GM12874 (cell line): ENCODE measurements around the gene SURF4.

Experiments
- CTCF ChIP-seq: IDR thresholded peaks from 2 replicates; pipeline ENCODE4 v1.5.1; 2011; ENCODE audit warnings: low read depth, mild to moderate bottlenecking, control low read depth, low read length, moderate library complexity; ENCODE audit not compliant: insufficient read depth

Gene SURF4

GRCh38 chr9:133340916-133341315 is 34.9 kb downstream of the SURF4 start:
- no peak for TF ChIP-seq CTCF

GRCh38 chr9:133340256-133340655 is 35.6 kb downstream of the SURF4 start:
- no peak for TF ChIP-seq CTCF

- TF ChIP-seq CTCF = no peak
These were observed 36.2 kb downstream of the SURF4 start for GRCh38 chr9:133339641-133340040.

- TF ChIP-seq CTCF = no peak
These were observed 39.7 kb downstream of the SURF4 start, which contains the start of gene SURF6 for GRCh38 chr9:133335924-133336811. Gene SURF6 (minus strand): TSS chr9:133336188. CDS start chr9:133336132, 56 bp downstream.

- TF ChIP-seq CTCF = no peak
These were observed 41.7 kb downstream of the SURF4 start for GRCh38 chr9:133334161-133334560.

GRCh38 chr9:133333566-133333965 is 42.3 kb downstream of the SURF4 start:
- TF ChIP-seq CTCF = no peak

- no peak for TF ChIP-seq CTCF
These were observed 42.8 kb downstream of the SURF4 start for GRCh38 chr9:133333011-133333410.
